ENCODE results near the gene CALCB. TPM values are rescaled to one million over a fixed set of nuclear protein-coding genes. Genes with fewer than 3 reads are reported as not detected.
"Not testable (repeated sequence)": the region's sequence is repeated elsewhere in the genome, so short reads cannot be mapped to it uniquely, and the experiment has no call there.

Gene CALCB
- total RNA-seq, 4 donors from 2014 or later: not detected

GRCh38 chr11:15059132-15059915 is 14.1 kb upstream of the CALCB start:
- Histone ChIP-seq H3K9me3 (no peaks in the 10 kb centered on the region), H3K36me3 (no peaks in the 10 kb centered on the region), H3K27me3 (no peaks in the 10 kb centered on the region), H3K4me1 (no peaks in the 10 kb centered on the region), H3K4me3 (no peak overlapping the region), H3K27ac (no peak overlapping the region)
- 33 to 43% methylated on average over 2 of the region's 2 CpGs for WGBS, 2 donors (ENCODE audit: low coverage in 1 of 2)
- no peak for ATAC-seq
- TF ChIP-seq EP300 (IDR thresholded peaks at IDR 0.05) (no peak), POLR2AphosphoS5 (IDR thresholded peaks at IDR 0.05) (no peak), POLR2A (IDR thresholded peaks at IDR 0.05) (no peak), CTCF (IDR thresholded peaks at IDR 0.05) (no peak)

- WGBS, 2 donors (ENCODE audit: low coverage in 1 of 2): 71 to 85% methylated on average over 6 to 9 of the region's 9 CpGs
- H3K36me3 ChIP-seq: no peaks in the 10 kb centered on the region
- no peaks in the 10 kb centered on the region for H3K9me3 ChIP-seq
- H3K27ac ChIP-seq: no peak overlapping the region
- no peak for TF ChIP-seq POLR2AphosphoS5 (IDR thresholded peaks at IDR 0.05)
- no peak for ATAC-seq
- H3K4me1 ChIP-seq: no peaks in the 10 kb centered on the region
- no peaks in the 10 kb centered on the region for H3K27me3 ChIP-seq
- H3K4me3 ChIP-seq: no peak overlapping the region
These were observed 10.8 kb upstream of the CALCB start for GRCh38 chr11:15062599-15062998.

- H3K4me3 ChIP-seq, H3K9me3 ChIP-seq, H3K36me3 ChIP-seq, H3K27ac ChIP-seq, ATAC-seq: not testable (repeated sequence)
- Histone ChIP-seq H3K4me1 (peaks cover 0 to 20% (median 19%) of the 10 kb centered on the region in 3 donors), H3K27me3 (peaks cover 45% of the 10 kb centered on the region)
- WGBS, 2 donors (ENCODE audit: low coverage in 1 of 2): 84 to 95% methylated on average over 7 of the region's 7 CpGs
These were observed 3.6 kb upstream of the CALCB start for GRCh38 chr11:15069751-15070150.

GRCh38 chr11:15071556-15072255 is 1.7 kb upstream of the CALCB start:
- WGBS, 2 donors (ENCODE audit: low coverage in 1 of 2): 86 to 88% methylated on average over 1 to 10 of the region's 32 CpGs
- H3K9me3 ChIP-seq: peaks cover 0 to 9% (median 0%) of the 10 kb centered on the region in 3 donors
- H3K27ac ChIP-seq: no peak overlapping the region
- H3K4me3 ChIP-seq: no peak overlapping the region
- peaks cover 0 to 23% (median 20%) of the 10 kb centered on the region in 3 donors for H3K4me1 ChIP-seq
- no peaks in the 10 kb centered on the region for H3K36me3 ChIP-seq
- peaks cover 59% of the 10 kb centered on the region for H3K27me3 ChIP-seq
- TF ChIP-seq EP300 (IDR thresholded peaks at IDR 0.05): no peak
- TF ChIP-seq POLR2AphosphoS5 (IDR thresholded peaks at IDR 0.05): no peak
- TF ChIP-seq POLR2A (IDR thresholded peaks at IDR 0.05): no peak
- TF ChIP-seq CTCF (IDR thresholded peaks at IDR 0.05): no peak
- ATAC-seq: no peak

- no peak for TF ChIP-seq EP300 (IDR thresholded peaks at IDR 0.05)
- TF ChIP-seq CTCF (IDR thresholded peaks at IDR 0.05): no peak
- no peak for TF ChIP-seq POLR2A (IDR thresholded peaks at IDR 0.05)
- TF ChIP-seq POLR2AphosphoS5 (IDR thresholded peaks at IDR 0.05): no peak
- ATAC-seq: no peak
- no peak overlapping the region for H3K4me3 ChIP-seq
These were observed 746 bp upstream of the CALCB start for GRCh38 chr11:15072551-15073143.

More at GRCh38 chr11:15072551-15073143, 746 bp upstream of the CALCB start:
- no peak overlapping the region for H3K27ac ChIP-seq
- WGBS, 2 donors (ENCODE audit: low coverage in 1 of 2): 79 to 92% methylated on average over 4 to 12 of the region's 23 CpGs
- H3K36me3 ChIP-seq: no peaks in the 10 kb centered on the region
- peaks cover 0 to 23% (median 20%) of the 10 kb centered on the region in 3 donors for H3K4me1 ChIP-seq
- H3K27me3 ChIP-seq: peaks cover 59% of the 10 kb centered on the region
- peaks cover 0 to 9% (median 0%) of the 10 kb centered on the region in 3 donors for H3K9me3 ChIP-seq

Data from gastroesophageal sphincter (tissue), 4 donors.